ENCODE measurements around the gene RAB11FIP3. TPM values are rescaled to one million over a fixed set of nuclear protein-coding genes. Genes with fewer than 3 reads are reported as not detected.

Gene RAB11FIP3
- total and polyA plus RNA-seq, 10 of the 15 experiments (the other 5 are each of a cell fraction or from before 2014, with no cell fraction given): 1.2 to 27.3 (median 7.7) TPM

DNA sequence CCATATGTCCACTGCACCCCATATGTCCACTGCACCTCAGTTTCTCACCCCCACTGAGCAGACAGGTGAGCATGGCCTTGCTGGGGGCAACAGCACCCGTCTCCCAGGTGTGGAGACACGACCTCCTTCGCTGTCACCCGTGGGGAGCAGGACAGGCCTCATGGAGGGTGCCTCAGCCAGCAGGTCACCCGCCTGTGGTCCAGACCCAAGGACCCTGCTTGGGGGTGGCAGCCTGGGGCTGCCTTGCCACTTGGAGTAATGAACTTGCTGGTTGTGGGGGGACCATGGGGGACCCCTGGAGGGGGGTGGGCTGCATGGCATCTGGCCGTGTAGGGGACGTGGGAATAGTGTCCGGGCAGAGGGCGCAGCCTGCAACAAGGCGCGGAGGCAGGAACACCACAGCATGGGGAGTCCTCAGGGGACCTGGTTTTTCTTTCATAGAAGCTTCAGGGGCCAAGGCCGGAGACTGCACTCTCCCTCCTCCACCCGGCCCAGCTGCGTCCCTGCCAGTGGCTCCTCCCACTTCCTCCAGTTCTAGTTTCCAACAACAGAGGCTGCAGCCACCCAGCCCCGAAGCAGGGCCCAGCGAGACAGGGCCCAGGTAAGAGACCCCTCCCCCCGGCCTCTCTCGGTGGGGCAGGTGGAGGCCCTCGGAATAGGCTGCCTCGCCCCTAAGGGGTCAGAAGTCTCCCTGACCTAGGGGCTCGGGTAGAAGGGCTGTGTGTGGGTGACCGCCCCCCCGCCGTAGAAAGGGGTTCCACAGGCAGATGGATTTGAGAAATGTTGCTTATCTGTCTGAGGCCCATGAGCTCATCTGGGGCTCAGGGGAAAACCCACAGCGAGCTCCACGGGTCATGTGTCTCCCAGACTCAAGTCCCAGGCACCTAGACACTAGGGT lies 141.3 kb downstream of the RAB11FIP3 start, which contains the start of gene NHLRC4 (continued):
- TF ChIP-seq STAT1 (conservative IDR thresholded peaks at IDR 0.05): no peak
- TF ChIP-seq, protein P1, sequence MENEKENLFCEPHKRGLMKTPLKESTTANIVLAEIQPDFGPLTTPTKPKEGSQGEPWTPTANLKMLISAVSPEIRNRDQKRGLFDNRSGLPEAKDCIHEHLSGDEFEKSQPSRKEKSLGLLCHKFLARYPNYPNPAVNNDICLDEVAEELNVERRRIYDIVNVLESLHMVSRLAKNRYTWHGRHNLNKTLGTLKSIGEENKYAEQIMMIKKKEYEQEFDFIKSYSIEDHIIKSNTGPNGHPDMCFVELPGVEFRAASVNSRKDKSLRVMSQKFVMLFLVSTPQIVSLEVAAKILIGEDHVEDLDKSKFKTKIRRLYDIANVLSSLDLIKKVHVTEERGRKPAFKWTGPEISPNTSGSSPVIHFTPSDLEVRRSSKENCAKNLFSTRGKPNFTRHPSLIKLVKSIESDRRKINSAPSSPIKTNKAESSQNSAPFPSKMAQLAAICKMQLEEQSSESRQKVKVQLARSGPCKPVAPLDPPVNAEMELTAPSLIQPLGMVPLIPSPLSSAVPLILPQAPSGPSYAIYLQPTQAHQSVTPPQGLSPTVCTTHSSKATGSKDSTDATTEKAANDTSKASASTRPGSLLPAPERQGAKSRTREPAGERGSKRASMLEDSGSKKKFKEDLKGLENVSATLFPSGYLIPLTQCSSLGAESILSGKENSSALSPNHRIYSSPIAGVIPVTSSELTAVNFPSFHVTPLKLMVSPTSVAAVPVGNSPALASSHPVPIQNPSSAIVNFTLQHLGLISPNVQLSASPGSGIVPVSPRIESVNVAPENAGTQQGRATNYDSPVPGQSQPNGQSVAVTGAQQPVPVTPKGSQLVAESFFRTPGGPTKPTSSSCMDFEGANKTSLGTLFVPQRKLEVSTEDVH (IDR thresholded peaks at IDR 0.05; ENCODE audit: low read depth, partially characterized antibody): no peak
- no peak for TF ChIP-seq TBL1XR1 (IDR thresholded peaks at IDR 0.05; ENCODE audit: low read depth, low read length)
- TF ChIP-seq CREB1 (IDR thresholded peaks at IDR 0.05; ENCODE audit: low read depth): no peak
- no peak; the same call in 1 of the 2 replicates for TF ChIP-seq HDGF (IDR thresholded peaks at IDR 0.05)
- TF ChIP-seq, protein P2, sequence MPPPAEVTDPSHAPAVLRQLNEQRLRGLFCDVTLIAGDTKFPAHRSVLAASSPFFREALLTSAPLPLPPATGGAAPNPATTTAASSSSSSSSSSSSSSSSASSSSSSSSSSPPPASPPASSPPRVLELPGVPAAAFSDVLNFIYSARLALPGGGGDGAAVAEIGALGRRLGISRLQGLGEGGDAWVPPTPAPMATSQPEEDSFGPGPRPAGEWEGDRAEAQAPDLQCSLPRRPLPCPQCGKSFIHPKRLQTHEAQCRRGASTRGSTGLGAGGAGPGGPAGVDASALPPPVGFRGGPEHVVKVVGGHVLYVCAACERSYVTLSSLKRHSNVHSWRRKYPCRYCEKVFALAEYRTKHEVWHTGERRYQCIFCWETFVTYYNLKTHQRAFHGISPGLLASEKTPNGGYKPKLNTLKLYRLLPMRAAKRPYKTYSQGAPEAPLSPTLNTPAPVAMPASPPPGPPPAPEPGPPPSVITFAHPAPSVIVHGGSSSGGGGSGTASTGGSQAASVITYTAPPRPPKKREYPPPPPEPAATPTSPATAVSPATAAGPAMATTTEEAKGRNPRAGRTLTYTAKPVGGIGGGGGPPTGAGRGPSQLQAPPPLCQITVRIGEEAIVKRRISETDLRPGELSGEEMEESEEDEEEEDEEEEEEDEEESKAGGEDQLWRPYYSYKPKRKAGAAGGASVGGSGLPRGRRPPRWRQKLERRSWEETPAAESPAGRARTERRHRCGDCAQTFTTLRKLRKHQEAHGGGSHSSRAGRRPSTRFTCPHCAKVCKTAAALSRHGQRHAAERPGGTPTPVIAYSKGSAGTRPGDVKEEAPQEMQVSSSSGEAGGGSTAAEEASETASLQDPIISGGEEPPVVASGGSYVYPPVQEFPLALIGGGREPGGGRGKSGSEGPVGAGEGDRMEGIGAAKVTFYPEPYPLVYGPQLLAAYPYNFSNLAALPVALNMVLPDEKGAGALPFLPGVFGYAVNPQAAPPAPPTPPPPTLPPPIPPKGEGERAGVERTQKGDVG (CRISPR knock-in tag; IDR thresholded peaks at IDR 0.05): no peak
- no peak for TF ChIP-seq MEF2B (IDR thresholded peaks at IDR 0.05; ENCODE audit: partially characterized antibody, poor library complexity, severe bottlenecking)
- no peak for TF ChIP-seq RUNX3 (IDR thresholded peaks at IDR 0.05; ENCODE audit: low read length)
- no peak for TF ChIP-seq SIN3A (IDR thresholded peaks at IDR 0.05; ENCODE audit: low read depth, low read length)
- TF ChIP-seq, protein P3, sequence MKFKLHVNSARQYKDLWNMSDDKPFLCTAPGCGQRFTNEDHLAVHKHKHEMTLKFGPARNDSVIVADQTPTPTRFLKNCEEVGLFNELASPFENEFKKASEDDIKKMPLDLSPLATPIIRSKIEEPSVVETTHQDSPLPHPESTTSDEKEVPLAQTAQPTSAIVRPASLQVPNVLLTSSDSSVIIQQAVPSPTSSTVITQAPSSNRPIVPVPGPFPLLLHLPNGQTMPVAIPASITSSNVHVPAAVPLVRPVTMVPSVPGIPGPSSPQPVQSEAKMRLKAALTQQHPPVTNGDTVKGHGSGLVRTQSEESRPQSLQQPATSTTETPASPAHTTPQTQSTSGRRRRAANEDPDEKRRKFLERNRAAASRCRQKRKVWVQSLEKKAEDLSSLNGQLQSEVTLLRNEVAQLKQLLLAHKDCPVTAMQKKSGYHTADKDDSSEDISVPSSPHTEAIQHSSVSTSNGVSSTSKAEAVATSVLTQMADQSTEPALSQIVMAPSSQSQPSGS (IDR thresholded peaks at IDR 0.05; ENCODE audit: low read length): no peak
- TF ChIP-seq ZNF217 (IDR thresholded peaks at IDR 0.05): no peak
- TF ChIP-seq SRF (IDR thresholded peaks at IDR 0.05; ENCODE audit: low read depth in 2 of 2, low read length in 2 of 2): no peak
- TF ChIP-seq, protein P4, sequence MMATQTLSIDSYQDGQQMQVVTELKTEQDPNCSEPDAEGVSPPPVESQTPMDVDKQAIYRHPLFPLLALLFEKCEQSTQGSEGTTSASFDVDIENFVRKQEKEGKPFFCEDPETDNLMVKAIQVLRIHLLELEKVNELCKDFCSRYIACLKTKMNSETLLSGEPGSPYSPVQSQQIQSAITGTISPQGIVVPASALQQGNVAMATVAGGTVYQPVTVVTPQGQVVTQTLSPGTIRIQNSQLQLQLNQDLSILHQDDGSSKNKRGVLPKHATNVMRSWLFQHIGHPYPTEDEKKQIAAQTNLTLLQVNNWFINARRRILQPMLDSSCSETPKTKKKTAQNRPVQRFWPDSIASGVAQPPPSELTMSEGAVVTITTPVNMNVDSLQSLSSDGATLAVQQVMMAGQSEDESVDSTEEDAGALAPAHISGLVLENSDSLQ (IDR thresholded peaks at IDR 0.05): no peak
- TF ChIP-seq RFX5 (IDR thresholded peaks at IDR 0.05; ENCODE audit: low read depth, low read length): no peak
- no peak for TF ChIP-seq SIX5 (IDR thresholded peaks at IDR 0.05; ENCODE audit: low read depth, low read length, severe bottlenecking)
- no peak for TF ChIP-seq SMAD1 (IDR thresholded peaks at IDR 0.05; ENCODE audit: low read depth, partially characterized antibody)
- TF ChIP-seq PAX5 (IDR thresholded peaks at IDR 0.05; ENCODE audit: borderline replicate concordance, low read depth, low read length): no peak
- TF ChIP-seq RAD21 (IDR thresholded peaks at IDR 0.05; ENCODE audit: insufficient read depth, low read depth, low read length): no peak
- TF ChIP-seq IKZF2 (IDR thresholded peaks at IDR 0.05): 0 out of 4 replicates have a peak, but pooled peaks of 1 of the 2 experiments have one; percentile 15
